Measurements from ENCODE around the gene PTGFRN. TPM values are rescaled to one million over a fixed set of nuclear protein-coding genes. Genes with fewer than 3 reads are reported as not detected.
A peak's percentile ranks its signal among the peaks of the same experiment; 100 is the strongest.

PTGFRN gene
- total RNA-seq, 1 donor from 2014 or later: 35.6 TPM

GRCh38 chr1:116941670-116942069, 32.0 kb downstream of the PTGFRN start:
- Mint-ChIP-seq H3K27me3 (ENCODE audit: low read depth) (no peaks in the 10 kb centered on the region), H3K4me1 (peaks cover 28% of the 10 kb centered on the region), H3K9me3 (no peaks in the 10 kb centered on the region), H3K36me3 (ENCODE audit: low read depth) (peaks cover 11% of the 10 kb centered on the region), H3K4me3 (no peak overlapping the region), H3K27ac (ENCODE audit: unreplicated experiment) (no peak overlapping the region)
- DNase-seq (ENCODE audit: low read depth, low spot score): no peak
- no peak for TF ChIP-seq CTCF (conservative IDR thresholded peaks at IDR 0.05)

- Mint-ChIP-seq H3K27me3 (ENCODE audit: low read depth) (no peaks in the 10 kb centered on the region), H3K36me3 (ENCODE audit: low read depth) (peaks cover 6% of the 10 kb centered on the region), H3K27ac (ENCODE audit: unreplicated experiment) (no peak overlapping the region), H3K9me3 (no peaks in the 10 kb centered on the region), H3K4me1 (peaks cover 28% of the 10 kb centered on the region), H3K4me3 (no peak overlapping the region)
- no peak for TF ChIP-seq CTCF (conservative IDR thresholded peaks at IDR 0.05)
- DNase-seq (ENCODE audit: low read depth, low spot score): no peak
These were observed 32.6 kb downstream of the PTGFRN start for GRCh38 chr1:116942344-116942743.

- no peak overlapping the region for H3K4me3 Mint-ChIP-seq
- no peak overlapping the region for H3K27ac Mint-ChIP-seq (ENCODE audit: unreplicated experiment)
- H3K36me3 Mint-ChIP-seq (ENCODE audit: low read depth): peaks cover 5% of the 10 kb centered on the region
- no peaks in the 10 kb centered on the region for H3K27me3 Mint-ChIP-seq (ENCODE audit: low read depth)
- peaks cover 24% of the 10 kb centered on the region for H3K4me1 Mint-ChIP-seq
- TF ChIP-seq CTCF (conservative IDR thresholded peaks at IDR 0.05): no peak
- no peak for DNase-seq (ENCODE audit: low read depth, low spot score)
- H3K9me3 Mint-ChIP-seq: no peaks in the 10 kb centered on the region
These were observed 33.7 kb downstream of the PTGFRN start for GRCh38 chr1:116943438-116943837.

- H3K27ac Mint-ChIP-seq (ENCODE audit: unreplicated experiment): no peak overlapping the region
- H3K4me3 Mint-ChIP-seq: no peak overlapping the region
- no peak for TF ChIP-seq CTCF (conservative IDR thresholded peaks at IDR 0.05)
- no peaks in the 10 kb centered on the region for H3K9me3 Mint-ChIP-seq
- H3K4me1 Mint-ChIP-seq: peaks cover 29% of the 10 kb centered on the region
- no peaks in the 10 kb centered on the region for H3K27me3 Mint-ChIP-seq (ENCODE audit: low read depth)
- peaks cover 7% of the 10 kb centered on the region for H3K36me3 Mint-ChIP-seq (ENCODE audit: low read depth)
- no peak for DNase-seq (ENCODE audit: low read depth, low spot score)
These were observed 34.9 kb downstream of the PTGFRN start for GRCh38 chr1:116944613-116945012.

- no peak overlapping the region for H3K4me3 Mint-ChIP-seq
- no peak for DNase-seq (ENCODE audit: low read depth, low spot score)
- no peaks in the 10 kb centered on the region for H3K9me3 Mint-ChIP-seq
- H3K4me1 Mint-ChIP-seq: peaks cover 30% of the 10 kb centered on the region
- H3K36me3 Mint-ChIP-seq (ENCODE audit: low read depth): peaks cover 7% of the 10 kb centered on the region
- H3K27me3 Mint-ChIP-seq (ENCODE audit: low read depth): no peaks in the 10 kb centered on the region
- no peak for TF ChIP-seq CTCF (conservative IDR thresholded peaks at IDR 0.05)
- H3K27ac Mint-ChIP-seq (ENCODE audit: unreplicated experiment): peak overlapping the region; percentile 30
These were observed 35.7 kb downstream of the PTGFRN start for GRCh38 chr1:116945421-116945820.

- TF ChIP-seq CTCF (conservative IDR thresholded peaks at IDR 0.05): no peak
- DNase-seq (ENCODE audit: low read depth, low spot score): no peak
- Mint-ChIP-seq H3K36me3 (ENCODE audit: low read depth) (peaks cover 7% of the 10 kb centered on the region), H3K27ac (ENCODE audit: unreplicated experiment) (no peak overlapping the region), H3K4me1 (peaks cover 36% of the 10 kb centered on the region), H3K27me3 (ENCODE audit: low read depth) (no peaks in the 10 kb centered on the region), H3K4me3 (no peak overlapping the region), H3K9me3 (no peaks in the 10 kb centered on the region)
These were observed 36.3 kb downstream of the PTGFRN start for GRCh38 chr1:116945996-116946395.

Data from neural crest cell (in vitro differentiated cells).